Heart left ventricle (tissue), 16 donors: ENCODE measurements around the gene NEB. TPM values are rescaled to one million over a fixed set of nuclear protein-coding genes. Genes with fewer than 3 reads are reported as not detected.

Source experiments
- ATAC-seq, 4 donors: fragments of 200-7000 bp; cut with Tn5 transposase; one replicate each; pipeline ENCODE4 v1.9.1; 2020 to 2022; ENCODE audit warnings: moderate library complexity in 4 of 4, mild to moderate bottlenecking in 3 of 4, moderate number of reproducible peaks in 1 of 4
- DNase-seq, 5 donors: peaks; one replicate each; pipeline ENCODE4 v3.0.0-alpha.2; 2020
- H3K27ac ChIP-seq, 12 donors: fragments of 200-600 bp; sonication (generic) in 4 of 12; one replicate each; pipeline versions ENCODE4 v1.5.0 to v1.8.0; 2016 to 2022; ENCODE audit warnings: mild to moderate bottlenecking in 2 of 12
- H3K27me3 ChIP-seq, 9 donors: fragments of 200-600 bp; sonication (generic) in 2 of 9; one replicate each; pipeline versions ENCODE4 v1.5.1 to v1.8.0; 2016 to 2022; ENCODE audit warnings: mild to moderate bottlenecking in 3 of 9
- H3K36me3 ChIP-seq, 9 donors: fragments of 200-600 bp; sonication (generic) in 2 of 9; one replicate each; pipeline versions ENCODE4 v1.5.0 to v1.8.0; 2018 to 2022; ENCODE audit warnings: mild to moderate bottlenecking in 2 of 9
- H3K4me1 ChIP-seq, 12 donors: fragments of 200-600 bp; sonication (generic) in 4 of 12; one replicate each; pipeline versions ENCODE4 v1.5.0 to v1.8.0; 2016 to 2022; ENCODE audit warnings: mild to moderate bottlenecking in 3 of 12
- H3K4me3 ChIP-seq, 12 donors: fragments of 200-600 bp; sonication (generic) in 4 of 12; one replicate each; pipeline versions ENCODE4 v1.5.0 to v1.8.0; 2017 to 2022; ENCODE audit warnings: mild to moderate bottlenecking in 9 of 12, moderate library complexity in 4 of 12
- H3K9me3 ChIP-seq, 12 donors: fragments of 200-600 bp; sonication (generic) in 4 of 12; one replicate each; pipeline versions ENCODE4 v1.5.0 to v1.8.0; 2016 to 2022; ENCODE audit warnings: mild to moderate bottlenecking in 1 of 12
- POLR2A ChIP-seq, 2 donors: fragments of 450-650 bp; IDR thresholded peaks; one replicate each; pipeline ENCODE4 v1.6.1; 2017; ENCODE audit warnings: antibody characterized with exemption in 2 of 2, mild to moderate bottlenecking in 2 of 2, moderate library complexity in 2 of 2
- WGBS, 4 donors: extraction: QIAGEN DNeasy Blood & Tissue Kit in 2 of 4; methylation state at CpG; one replicate each; pipeline versions ENCODE4 v1.1.5 to v1.1.7; 2013 to 2018; 5-methylcytosine and 5-hydroxymethylcytosine counted together
- intact Hi-C, 10 donors: fragments of 100-400 bp; cut with DNase I; formaldehyde crosslinking; loops; one replicate each; pipeline versions ENCODE4 v1.11.1 to v1.14.2; 2022
- polyA plus RNA-seq, 2 donors: library from polyadenylated mRNA; stranded (reverse); fragments of 200-250 nt; gene quantifications; one replicate each; pipeline ENCODE4 v1.2.3, GENCODE V29; 2013
- total RNA-seq, 9 donors: library from RNA; depleted of rRNA in 2 of 9; stranded (reverse); fragments of >200 nt in 2 of 9; fragmentation: NEBNext Ultra II Directional in 3 of 9; extraction: Animal tissue kit (Norgen Biotek cat#: 25700) in 3 of 9; gene quantifications; one replicate each; pipeline versions ENCODE4 v1.1.0 to v1.2.4, GENCODE V29; 2016 to 2023
- TF ChIP-seq, protein P1 (sequence below), 12 donors: fragments of 200-600 bp; sonication (generic) in 4 of 12; IDR thresholded peaks; one replicate each; pipeline versions ENCODE4 v1.5.0 to v1.8.0; 2018 to 2022; ENCODE audit warnings: antibody characterized with exemption in 12 of 12, mild to moderate bottlenecking in 5 of 12
- donor health status: ischemic (EF 13 %, LVEDD 7.1; RV severe dilation, severe dysfunction).
- donor health status: healthy with polysubstance abuse.
- donor health status: DM: no; HTN: yes; CAD: no.
- donor health status: DM: no; HTN: no; CAD: no.
- donor health status: ischemic (EF 25% LVEDD 6.9; RV normal size, moderate dysfunction).
- donor health status: ischemic (EF 25% LVEDD 5.7; RV mildly dilated, moderate dysfunction).
- donor health status: healthy.
- donor health status: DM: yes; HTN: yes; CAD: no.
- donor health status: ischemic (EF 35%, LVEDD 5.7; RV mildly dilated, moderate dysfunction).
- donor health status: nonischemic (EF 11% LVEDD 7.7; RV severe dilation, severe dysfunction).
- donor health status: DM: yes; HTN: yes; CAD: no.
- donor health status: PGD.
- donor health status: ischemic (EF 29% LVEDD 5.4; RV normal size, mild dysfunction).
- donor health status: nonischemic (EF 23%, LVEDD 6.1; RV moderate dilation, normal function).

The NEB gene
- total and polyA plus RNA-seq, 11 donors: 0.43 to 23.9 (median 3.0) TPM

DNA sequence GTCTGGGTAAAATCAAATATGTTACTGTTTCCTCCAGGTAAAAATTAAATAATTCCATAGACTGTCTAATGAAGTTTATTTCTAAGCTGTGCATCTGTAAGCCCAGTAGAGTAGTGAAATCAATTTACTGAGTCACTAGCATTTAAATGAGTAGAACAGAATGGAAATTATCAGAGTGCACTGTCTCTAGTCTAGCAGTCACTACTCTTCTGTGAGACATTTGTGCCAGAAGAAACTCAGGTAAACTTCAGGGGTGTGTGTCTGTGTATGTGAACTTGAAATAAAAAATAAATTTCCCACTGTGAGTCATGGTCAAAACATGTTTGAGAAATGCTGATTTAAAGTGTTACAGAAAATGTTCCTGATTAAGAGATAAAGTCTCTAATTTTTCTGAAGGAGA, 178.2 kb downstream of the NEB start:
- no peak overlapping the region for H3K27ac ChIP-seq
- no peak for ATAC-seq
- no peaks in the 10 kb centered on the region for H3K27me3 ChIP-seq
- H3K4me1 ChIP-seq: peaks cover 0 to 6% (median 0%) of the 10 kb centered on the region in 12 donors
- no peaks in the 10 kb centered on the region for H3K9me3 ChIP-seq
- DNase-seq: no peak
- H3K36me3 ChIP-seq: no peaks in the 10 kb centered on the region
- intact Hi-C loops: no loop called here
- TF ChIP-seq POLR2A (IDR thresholded peaks at IDR 0.05): no peak
- TF ChIP-seq, protein P1, sequence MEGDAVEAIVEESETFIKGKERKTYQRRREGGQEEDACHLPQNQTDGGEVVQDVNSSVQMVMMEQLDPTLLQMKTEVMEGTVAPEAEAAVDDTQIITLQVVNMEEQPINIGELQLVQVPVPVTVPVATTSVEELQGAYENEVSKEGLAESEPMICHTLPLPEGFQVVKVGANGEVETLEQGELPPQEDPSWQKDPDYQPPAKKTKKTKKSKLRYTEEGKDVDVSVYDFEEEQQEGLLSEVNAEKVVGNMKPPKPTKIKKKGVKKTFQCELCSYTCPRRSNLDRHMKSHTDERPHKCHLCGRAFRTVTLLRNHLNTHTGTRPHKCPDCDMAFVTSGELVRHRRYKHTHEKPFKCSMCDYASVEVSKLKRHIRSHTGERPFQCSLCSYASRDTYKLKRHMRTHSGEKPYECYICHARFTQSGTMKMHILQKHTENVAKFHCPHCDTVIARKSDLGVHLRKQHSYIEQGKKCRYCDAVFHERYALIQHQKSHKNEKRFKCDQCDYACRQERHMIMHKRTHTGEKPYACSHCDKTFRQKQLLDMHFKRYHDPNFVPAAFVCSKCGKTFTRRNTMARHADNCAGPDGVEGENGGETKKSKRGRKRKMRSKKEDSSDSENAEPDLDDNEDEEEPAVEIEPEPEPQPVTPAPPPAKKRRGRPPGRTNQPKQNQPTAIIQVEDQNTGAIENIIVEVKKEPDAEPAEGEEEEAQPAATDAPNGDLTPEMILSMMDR (IDR thresholded peaks at IDR 0.05): no peak
- H3K4me3 ChIP-seq: no peak overlapping the region

DNA sequence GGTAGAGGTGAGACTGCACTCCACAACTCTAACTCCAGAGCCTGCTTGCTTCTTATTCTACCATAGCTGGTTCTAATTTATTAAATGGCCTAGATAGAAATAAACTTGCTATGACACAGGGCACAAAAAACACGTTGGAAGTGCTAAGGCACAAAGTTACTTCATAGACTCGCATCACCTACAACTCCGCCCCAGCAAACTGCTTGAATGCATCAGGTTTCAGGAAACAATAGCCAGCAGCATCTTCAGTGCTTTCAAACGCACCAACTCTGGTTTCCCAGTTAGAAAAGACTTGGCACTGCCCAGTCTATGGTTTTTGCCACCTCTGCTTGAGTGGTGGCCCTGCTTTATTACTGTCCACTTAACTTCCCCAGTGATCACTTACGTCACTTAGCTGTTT, 182.0 kb downstream of the NEB start:
- H3K27me3 ChIP-seq: no peaks in the 10 kb centered on the region
- no peak for ATAC-seq
- intact Hi-C loops: no loop called here
- no peaks in the 10 kb centered on the region for H3K4me1 ChIP-seq
- WGBS, 4 donors: 75 to 83% (median 77%) methylated on average over 5 of the region's 5 CpGs
- no peak overlapping the region for H3K27ac ChIP-seq
- TF ChIP-seq POLR2A (IDR thresholded peaks at IDR 0.05): no peak
- TF ChIP-seq, protein P1 (IDR thresholded peaks at IDR 0.05): no peak
- H3K4me3 ChIP-seq: no peak overlapping the region
- no peaks in the 10 kb centered on the region for H3K36me3 ChIP-seq
- no peaks in the 10 kb centered on the region for H3K9me3 ChIP-seq
- no peak for DNase-seq

DNA sequence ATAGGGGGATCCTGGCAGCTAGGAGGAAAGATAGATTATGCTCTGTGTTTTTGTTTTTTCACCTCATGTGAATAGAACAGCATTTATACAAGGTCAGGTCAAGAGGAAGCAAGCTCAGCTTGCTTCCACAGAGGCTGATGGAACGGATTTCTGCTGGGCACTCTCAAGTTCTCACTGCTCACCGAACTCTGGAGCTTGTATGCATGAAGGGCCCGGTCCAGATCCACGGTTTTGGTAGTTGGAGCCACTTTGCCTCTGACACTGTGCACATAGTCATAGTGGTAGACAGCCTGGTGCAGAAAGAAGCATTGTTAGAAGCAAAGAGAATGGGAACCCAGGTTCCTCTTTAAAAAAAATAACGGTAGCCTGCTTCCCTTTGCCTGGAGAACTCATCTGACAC, 182.7 kb downstream of the NEB start:
- WGBS, 4 donors: 75 to 77% (median 76%) methylated on average over 5 of the region's 5 CpGs
- intact Hi-C loops: no loop called here
- ATAC-seq: no peak

DNA sequence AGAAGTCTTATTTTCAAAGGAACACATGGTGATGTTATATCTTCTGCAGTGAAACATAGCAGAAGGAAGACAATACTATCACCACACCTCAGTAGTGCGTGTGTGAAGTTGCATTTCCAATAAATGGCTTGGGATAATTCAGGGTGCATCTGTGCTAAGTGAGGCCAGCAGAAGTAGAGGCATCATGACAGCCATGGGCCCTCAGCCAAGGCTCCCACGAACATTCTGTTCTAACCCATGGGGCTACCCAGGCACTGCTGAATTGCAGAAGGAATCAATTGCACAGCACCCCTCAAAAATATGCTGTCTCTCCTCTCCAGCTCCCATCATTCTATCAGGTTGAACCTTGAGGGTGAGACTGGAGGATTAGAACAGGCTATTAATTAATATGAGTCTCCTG, 185.1 kb downstream of the NEB start:
- no peak overlapping the region for H3K4me3 ChIP-seq
- 75 to 88% (median 85%) methylated on average over 2 of the region's 2 CpGs for WGBS, 4 donors

More for the DNA sequence above, 182.7 kb downstream of the NEB start:
- H3K27ac ChIP-seq: no peak overlapping the region
- TF ChIP-seq, protein P1 (IDR thresholded peaks at IDR 0.05): no peak
- no peak for TF ChIP-seq POLR2A (IDR thresholded peaks at IDR 0.05)
- no peaks in the 10 kb centered on the region for H3K36me3 ChIP-seq
- no peaks in the 10 kb centered on the region for H3K4me1 ChIP-seq
- no peak overlapping the region for H3K4me3 ChIP-seq
- DNase-seq: no peak
- H3K9me3 ChIP-seq: no peaks in the 10 kb centered on the region
- H3K27me3 ChIP-seq: no peaks in the 10 kb centered on the region

More for the DNA sequence above, 185.1 kb downstream of the NEB start:
- Histone ChIP-seq H3K27ac (no peak overlapping the region), H3K4me1 (no peaks in the 10 kb centered on the region), H3K27me3 (no peaks in the 10 kb centered on the region), H3K36me3 (no peaks in the 10 kb centered on the region), H3K9me3 (no peaks in the 10 kb centered on the region)
- TF ChIP-seq POLR2A (IDR thresholded peaks at IDR 0.05): no peak
- TF ChIP-seq, protein P1 (IDR thresholded peaks at IDR 0.05): no peak
- no peak for DNase-seq
- no peak for ATAC-seq
- intact Hi-C loops: no loop called here
